Duodenal mucosa (tissue), 2 donors: ENCODE results near the gene CITED1.

Source experiments
- H3K27ac ChIP-seq: one replicate; pipeline ENCODE4 v1.7.0; 2013; ENCODE audit warnings: low read depth, low read length
- H3K27me3 ChIP-seq, 2 donors: one replicate each; pipeline ENCODE4 v1.7.0; 2013; ENCODE audit warnings: low read length in 2 of 2, control low read depth in 1 of 2; ENCODE audit not compliant: insufficient read depth in 2 of 2, control insufficient read depth in 1 of 2
- H3K36me3 ChIP-seq, 2 donors: one replicate each; pipeline ENCODE4 v1.7.0; 2013; ENCODE audit warnings: low read length in 2 of 2, control low read depth in 1 of 2; ENCODE audit not compliant: insufficient read depth in 2 of 2, control insufficient read depth in 1 of 2
- H3K4me1 ChIP-seq, 2 donors: one replicate each; pipeline ENCODE4 v1.7.0; 2013; ENCODE audit warnings: low read length in 2 of 2, control low read depth in 1 of 2; ENCODE audit not compliant: insufficient read depth in 2 of 2, control insufficient read depth in 1 of 2
- H3K4me3 ChIP-seq, 2 donors: one replicate each; pipeline ENCODE4 v1.7.0; 2013; ENCODE audit warnings: low read length in 2 of 2, low read depth in 1 of 2
- H3K9ac ChIP-seq, 2 donors: one replicate each; pipeline ENCODE4 v1.7.0; 2013; ENCODE audit warnings: low read length in 2 of 2, low read depth in 1 of 2
- H3K9me3 ChIP-seq, 2 donors: one replicate each; pipeline ENCODE4 v1.7.0; 2013; ENCODE audit warnings: low read length in 2 of 2, control low read depth in 1 of 2; ENCODE audit not compliant: control insufficient read depth in 1 of 2

Gene CITED1

GRCh38 chrX:72305286-72306084 lies at the start of gene CITED1:
CITED1 (minus strand) TSS chrX:72305914; CDS start chrX:72302869, 3,045 bp downstream.
- Histone ChIP-seq H3K9me3 (no peaks in the 10 kb centered on the region), H3K9ac (no peak within 1 kb of the TSS), H3K4me3 (peak within 1 kb of the TSS; percentile 50 to 66), H3K27me3 (peaks cover 17 to 36% of the 10 kb centered on the region in 2 donors), H3K4me1 (peaks cover 13 to 25% of the 10 kb centered on the region in 2 donors), H3K27ac (no peak within 1 kb of the TSS), H3K36me3 (no peaks in the 10 kb centered on the region)

- Histone ChIP-seq H3K27ac (no peak overlapping the region), H3K4me3 (no peak overlapping the region), H3K4me1 (no peaks in the 10 kb centered on the region), H3K36me3 (no peaks in the 10 kb centered on the region), H3K9ac (no peak overlapping the region), H3K27me3 (no peaks in the 10 kb centered on the region), H3K9me3 (no peaks in the 10 kb centered on the region)
These were observed 47.1 kb upstream of the CITED1 start for GRCh38 chrX:72352786-72353185.

- no peaks in the 10 kb centered on the region for H3K36me3 ChIP-seq
- no peaks in the 10 kb centered on the region for H3K4me1 ChIP-seq
- H3K9ac ChIP-seq = no peak overlapping the region
- H3K9me3 ChIP-seq = no peaks in the 10 kb centered on the region
- no peak overlapping the region for H3K27ac ChIP-seq
- no peak overlapping the region for H3K4me3 ChIP-seq
- no peaks in the 10 kb centered on the region for H3K27me3 ChIP-seq
These were observed 46.1 kb upstream of the CITED1 start for GRCh38 chrX:72351606-72352334.

GRCh38 chrX:72349190-72349589 lies 43.5 kb upstream of the CITED1 start:
- Histone ChIP-seq H3K4me1 (no peaks in the 10 kb centered on the region), H3K9me3 (no peaks in the 10 kb centered on the region), H3K27me3 (no peaks in the 10 kb centered on the region), H3K9ac (no peak overlapping the region), H3K36me3 (no peaks in the 10 kb centered on the region), H3K4me3 (no peak overlapping the region), H3K27ac (no peak overlapping the region)

GRCh38 chrX:72348247-72348979 lies 42.7 kb upstream of the CITED1 start:
- Histone ChIP-seq H3K27me3 (no peaks in the 10 kb centered on the region), H3K9ac (no peak overlapping the region), H3K36me3 (no peaks in the 10 kb centered on the region), H3K4me1 (no peaks in the 10 kb centered on the region), H3K27ac (no peak overlapping the region), H3K9me3 (no peaks in the 10 kb centered on the region), H3K4me3 (no peak overlapping the region)

- no peak overlapping the region for H3K4me3 ChIP-seq
- no peaks in the 10 kb centered on the region for H3K36me3 ChIP-seq
- H3K9ac ChIP-seq = no peak overlapping the region
- no peaks in the 10 kb centered on the region for H3K27me3 ChIP-seq
- no peaks in the 10 kb centered on the region for H3K4me1 ChIP-seq
- H3K27ac ChIP-seq = no peak overlapping the region
- no peaks in the 10 kb centered on the region for H3K9me3 ChIP-seq
These were observed 41.7 kb upstream of the CITED1 start for GRCh38 chrX:72347366-72347765.

GRCh38 chrX:72346302-72346949 lies 40.7 kb upstream of the CITED1 start:
- Histone ChIP-seq H3K27me3 (no peaks in the 10 kb centered on the region), H3K4me1 (no peaks in the 10 kb centered on the region), H3K9ac (no peak overlapping the region), H3K36me3 (no peaks in the 10 kb centered on the region), H3K4me3 (no peak overlapping the region), H3K27ac (no peak overlapping the region), H3K9me3 (no peaks in the 10 kb centered on the region)

GRCh38 chrX:72340626-72341025 lies 34.9 kb upstream of the CITED1 start:
- Histone ChIP-seq H3K4me3 (no peak overlapping the region), H3K9me3 (no peaks in the 10 kb centered on the region), H3K27ac (no peak overlapping the region), H3K4me1 (no peaks in the 10 kb centered on the region), H3K9ac (no peak overlapping the region), H3K36me3 (no peaks in the 10 kb centered on the region), H3K27me3 (no peaks in the 10 kb centered on the region)

- Histone ChIP-seq H3K4me1 (no peaks in the 10 kb centered on the region), H3K27me3 (no peaks in the 10 kb centered on the region), H3K4me3 (no peak overlapping the region), H3K36me3 (no peaks in the 10 kb centered on the region), H3K9me3 (no peaks in the 10 kb centered on the region), H3K9ac (no peak overlapping the region), H3K27ac (no peak overlapping the region)
These were observed 34.3 kb upstream of the CITED1 start for GRCh38 chrX:72340041-72340440.
